Breast epithelium (tissue), 4 donors: ENCODE results near the gene PAQR6. TPM values are rescaled to one million over a fixed set of nuclear protein-coding genes. Genes with fewer than 3 reads are reported as not detected.

Experiments used
- DNase-seq, 2 donors: peaks; one replicate each; pipeline ENCODE4 v3.0.0-alpha.2; 2019; ENCODE audit warnings: low spot score in 2 of 2
- H3K27ac ChIP-seq, 2 donors: fragments of 200-600 bp; sonication (generic) in 1 of 2; one replicate each; pipeline ENCODE4 v1.5.1; 2016 to 2019; ENCODE audit warnings: mild to moderate bottlenecking in 1 of 2
- H3K27me3 ChIP-seq, 2 donors: fragments of 200-600 bp; sonication (generic) in 1 of 2; one replicate each; pipeline versions ENCODE4 v1.5.1 to v1.6.0; 2017 to 2019; ENCODE audit warnings: control low read depth in 1 of 2, mild to moderate bottlenecking in 1 of 2
- H3K36me3 ChIP-seq: fragments of 200-600 bp; one replicate; pipeline ENCODE4 v1.5.1; 2019
- H3K4me1 ChIP-seq, 2 donors: fragments of 200-600 bp; sonication (generic); one replicate each; pipeline ENCODE4 v1.5.1; 2016 to 2019; ENCODE audit warnings: control low read depth in 1 of 2
- H3K4me3 ChIP-seq, 3 donors: fragments of 200-600 bp; sonication (generic); 1 replicate in 2 of 3; 2 replicates in 1 of 3; pipeline ENCODE4 v1.5.1; 2016 to 2019; ENCODE audit warnings: mild to moderate bottlenecking in 3 of 3, moderate library complexity in 2 of 3
- H3K9me3 ChIP-seq, 2 donors: fragments of 200-600 bp; sonication (generic) in 1 of 2; one replicate each; pipeline ENCODE4 v1.5.1; 2016 to 2019; ENCODE audit warnings: control low read depth in 1 of 2
- CTCF ChIP-seq, 3 donors: fragments of 450-650 bp; IDR thresholded peaks; one replicate each; pipeline ENCODE4 v1.5.1; 2016 to 2017; ENCODE audit warnings: antibody characterized with exemption in 3 of 3, mild to moderate bottlenecking in 3 of 3, moderate library complexity in 3 of 3
- POLR2A ChIP-seq: fragments of 450-650 bp; IDR thresholded peaks from one replicate; pipeline ENCODE4 v1.6.1; 2016; ENCODE audit warnings: antibody characterized with exemption, mild to moderate bottlenecking, moderate library complexity
- POLR2AphosphoS5 ChIP-seq, 3 donors: sonication (generic); formaldehyde crosslinking; IDR thresholded peaks; one replicate each; pipeline ENCODE4 v1.6.1; 2017; ENCODE audit warnings: antibody characterized with exemption in 3 of 3
- intact Hi-C: fragments of 100-400 bp; cut with DNase I; formaldehyde crosslinking; loops from one replicate; pipeline ENCODE4 v1.15.1; 2023; ENCODE audit warnings: low total_unique reads
- total RNA-seq, 3 donors: library from RNA; depleted of rRNA; stranded (reverse); fragments of >200 nt; gene quantifications; one replicate each; pipeline ENCODE4 v1.1.0, GENCODE V29; 2016

Gene PAQR6
- total RNA-seq, 3 donors from 2014 or later: 1.8 to 3.9 (median 2.5) TPM

GRCh38 chr1:156244712-156245111 lies 3.1 kb downstream of the PAQR6 start:
- Histone ChIP-seq H3K4me3 (no peak overlapping the region), H3K36me3 (no peaks in the 10 kb centered on the region), H3K27ac (no peak overlapping the region), H3K9me3 (no peaks in the 10 kb centered on the region), H3K27me3 (no peaks in the 10 kb centered on the region), H3K4me1 (peaks cover 0 to 11% of the 10 kb centered on the region in 2 donors)
- intact Hi-C loops: no loop called here
- no peak for TF ChIP-seq POLR2AphosphoS5 (IDR thresholded peaks at IDR 0.05)
- TF ChIP-seq CTCF (IDR thresholded peaks at IDR 0.05): no peak
- TF ChIP-seq POLR2A: no peak
- no peak for DNase-seq

GRCh38 chr1:156244126-156244525 lies 3.7 kb downstream of the PAQR6 start:
- intact Hi-C loops: no loop called here
- Histone ChIP-seq H3K36me3 (no peaks in the 10 kb centered on the region), H3K27me3 (no peaks in the 10 kb centered on the region), H3K9me3 (no peaks in the 10 kb centered on the region), H3K27ac (no peak overlapping the region), H3K4me3 (no peak overlapping the region), H3K4me1 (peaks cover 0 to 11% of the 10 kb centered on the region in 2 donors)
- no peak for TF ChIP-seq POLR2A
- no peak for TF ChIP-seq CTCF (IDR thresholded peaks at IDR 0.05)
- no peak for TF ChIP-seq POLR2AphosphoS5 (IDR thresholded peaks at IDR 0.05)
- no peak for DNase-seq

- Histone ChIP-seq H3K36me3 (no peaks in the 10 kb centered on the region), H3K4me3 (no peak overlapping the region), H3K4me1 (peaks cover 0 to 7% of the 10 kb centered on the region in 2 donors), H3K9me3 (no peaks in the 10 kb centered on the region), H3K27me3 (no peaks in the 10 kb centered on the region), H3K27ac (no peak overlapping the region)
- DNase-seq: no peak
- intact Hi-C loops: no loop called here
- TF ChIP-seq CTCF (IDR thresholded peaks at IDR 0.05) (no peak), POLR2A (no peak), POLR2AphosphoS5 (IDR thresholded peaks at IDR 0.05) (no peak)
Observed at GRCh38 chr1:156242738-156243137, 5.1 kb downstream of the PAQR6 start.

- intact Hi-C loops: no loop called here
Observed at GRCh38 chr1:156241926-156242325, 5.9 kb downstream of the PAQR6 start, which contains the start of gene BGLAP. Gene BGLAP, plus strand, starts transcription at chr1:156242184. Its CDS starts 48 bp downstream, at chr1:156242232.

GRCh38 chr1:156241311-156241811 lies 6.5 kb downstream of the PAQR6 start:
- Histone ChIP-seq H3K9me3 (no peaks in the 10 kb centered on the region), H3K27ac (no peak overlapping the region), H3K36me3 (no peaks in the 10 kb centered on the region), H3K4me1 (no peaks in the 10 kb centered on the region), H3K27me3 (no peaks in the 10 kb centered on the region), H3K4me3 (no peak overlapping the region)
- DNase-seq: no peak
- TF ChIP-seq CTCF (IDR thresholded peaks at IDR 0.05) (no peak), POLR2A (no peak), POLR2AphosphoS5 (IDR thresholded peaks at IDR 0.05) (no peak)
- intact Hi-C loops: no loop called here

More at GRCh38 chr1:156241926-156242325, 5.9 kb downstream of the PAQR6 start, which contains the start of gene BGLAP:
- no peak for DNase-seq
- Histone ChIP-seq H3K27me3 (no peaks in the 10 kb centered on the region), H3K4me3 (no peak within 1 kb of the TSS), H3K9me3 (no peaks in the 10 kb centered on the region), H3K4me1 (no peaks in the 10 kb centered on the region), H3K36me3 (no peaks in the 10 kb centered on the region), H3K27ac (no peak within 1 kb of the TSS)
- TF ChIP-seq POLR2AphosphoS5 (IDR thresholded peaks at IDR 0.05) (no peak), POLR2A (no peak), CTCF (IDR thresholded peaks at IDR 0.05) (no peak)
